Loucy (cell line): ENCODE measurements around the gene SLC22A4.

Source experiments
- H2AFZ ChIP-seq: fragments of 200-600 bp; sonication (generic); 2 replicates; pipeline ENCODE4 v1.6.0; 2016; ENCODE audit warnings: antibody characterized with exemption, mild to moderate bottlenecking, low read length, moderate library complexity
- H3F3A ChIP-seq: fragments of 200-600 bp; 2 replicates; pipeline ENCODE4 v1.6.0; 2016; ENCODE audit warnings: antibody characterized with exemption, low read depth, mild to moderate bottlenecking
- H3K27me3 ChIP-seq: fragments of 200-600 bp; sonication (generic); 2 replicates; pipeline ENCODE4 v1.6.1; 2014; ENCODE audit warnings: low read length, mild to moderate bottlenecking; ENCODE audit not compliant: insufficient read depth, poor library complexity, severe bottlenecking
- H3K36me3 ChIP-seq: fragments of 200-600 bp; sonication (generic); 2 replicates; pipeline ENCODE4 v1.6.1; 2016; ENCODE audit warnings: low read length; ENCODE audit not compliant: insufficient read depth
- H3K4me1 ChIP-seq: fragments of 200-600 bp; sonication (generic); 2 replicates; pipeline ENCODE4 v1.5.1; 2014; ENCODE audit warnings: low read length, mild to moderate bottlenecking; ENCODE audit not compliant: insufficient read depth, poor library complexity, severe bottlenecking
- H3K4me2 ChIP-seq: fragments of 200-600 bp; sonication (generic); 2 replicates; pipeline ENCODE4 v1.6.0; 2014; ENCODE audit warnings: antibody characterized with exemption, low read length, low read depth, mild to moderate bottlenecking; ENCODE audit not compliant: poor library complexity, severe bottlenecking
- H3K4me3 ChIP-seq: fragments of 200-600 bp; sonication (generic); 2 replicates; pipeline ENCODE4 v1.5.1; 2014; ENCODE audit warnings: low read length, mild to moderate bottlenecking, mixed read lengths; ENCODE audit not compliant: poor library complexity, severe bottlenecking
- H3K79me2 ChIP-seq: fragments of 200-600 bp; sonication (generic); 2 replicates; pipeline ENCODE4 v1.6.1; 2014; ENCODE audit warnings: low read length; ENCODE audit not compliant: insufficient read depth
- H3K9ac ChIP-seq: fragments of 200-600 bp; sonication (generic); 2 replicates; pipeline ENCODE4 v1.6.0; 2014; ENCODE audit warnings: mild to moderate bottlenecking, low read depth, low read length, moderate library complexity; ENCODE audit not compliant: poor library complexity, severe bottlenecking
- H3K9me2 ChIP-seq: fragments of 200-600 bp; sonication (generic); replicated peaks from 2 replicates; pipeline ENCODE4 v1.6.1; 2016; ENCODE audit warnings: low read depth, low read length, mixed read lengths
- H3K9me3 ChIP-seq: fragments of 200-600 bp; sonication (generic); 2 replicates; pipeline ENCODE4 v1.6.1; 2014; ENCODE audit warnings: mild to moderate bottlenecking, antibody characterized with exemption, low read length, low read depth; ENCODE audit not compliant: insufficient read depth
- H4K20me1 ChIP-seq: fragments of 200-600 bp; sonication (generic); 2 replicates; pipeline ENCODE4 v1.6.0; 2014; ENCODE audit warnings: antibody characterized with exemption, low read length, mild to moderate bottlenecking; ENCODE audit not compliant: insufficient read depth, poor library complexity, severe bottlenecking
- EZH2phosphoT487 ChIP-seq: fragments of 200-600 bp; IDR thresholded peaks from 2 replicates; pipeline ENCODE4 v1.6.1; 2018; ENCODE audit warnings: antibody characterized with exemption, mild to moderate bottlenecking, moderate library complexity, borderline replicate concordance
- TF ChIP-seq, protein P1 (sequence below): fragments of 200-600 bp; sonication (generic); conservative IDR thresholded peaks from 2 replicates; pipeline ENCODE4 v1.5.1; 2014; ENCODE audit warnings: mild to moderate bottlenecking, antibody characterized with exemption, low read length

Gene SLC22A4

DNA sequence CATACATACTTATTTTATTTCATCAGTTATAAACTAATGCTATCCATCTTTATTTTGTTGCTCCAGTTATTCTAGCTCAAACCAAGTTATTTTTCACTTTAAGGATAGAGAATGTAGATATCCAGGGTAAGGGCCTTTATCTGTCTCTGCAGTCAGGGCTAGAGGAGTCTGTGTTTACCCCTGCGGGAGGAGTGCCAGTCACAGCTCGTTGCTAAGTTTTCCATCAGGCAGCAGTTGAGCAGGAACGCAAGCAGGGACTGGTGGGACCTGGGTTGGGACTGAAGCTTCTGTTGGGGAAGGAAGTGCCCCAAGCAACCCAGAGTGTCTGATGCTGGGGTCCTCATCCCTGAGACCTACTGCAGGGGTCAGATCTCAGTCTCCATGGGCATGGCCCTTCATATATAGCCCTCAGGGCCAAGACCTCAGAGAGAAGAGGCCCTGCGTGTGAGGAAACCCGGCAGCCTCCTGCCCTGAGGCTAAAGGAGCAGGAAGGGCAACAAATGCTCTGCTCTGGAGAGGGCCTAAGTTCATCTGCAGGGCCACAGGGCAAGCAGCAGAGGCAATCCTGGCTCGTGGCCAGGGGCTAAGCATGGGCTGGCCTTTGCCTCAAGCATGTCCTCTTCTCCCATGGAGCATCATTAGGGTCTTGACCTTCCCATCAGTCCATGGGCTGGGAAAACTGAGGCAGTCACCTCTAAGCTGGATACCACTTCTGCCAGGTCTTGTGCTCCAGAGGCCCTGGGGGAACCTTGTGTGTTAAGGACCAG lies 6.6 kb downstream of the SLC22A4 start:
- Histone ChIP-seq H3F3A (no peaks in the 10 kb centered on the region), H3K27me3 (no peaks in the 10 kb centered on the region), H3K36me3 (no peaks in the 10 kb centered on the region), H2AFZ (no peak overlapping the region), H3K4me2 (no peak overlapping the region), H3K4me1 (no peaks in the 10 kb centered on the region), H3K4me3 (no peak overlapping the region), H3K9me2 (no peaks in the 10 kb centered on the region), H3K9ac (no peak overlapping the region), H4K20me1 (no peaks in the 10 kb centered on the region), H3K79me2 (no peaks in the 10 kb centered on the region), H3K9me3 (no peaks in the 10 kb centered on the region)
- TF ChIP-seq, protein P1, sequence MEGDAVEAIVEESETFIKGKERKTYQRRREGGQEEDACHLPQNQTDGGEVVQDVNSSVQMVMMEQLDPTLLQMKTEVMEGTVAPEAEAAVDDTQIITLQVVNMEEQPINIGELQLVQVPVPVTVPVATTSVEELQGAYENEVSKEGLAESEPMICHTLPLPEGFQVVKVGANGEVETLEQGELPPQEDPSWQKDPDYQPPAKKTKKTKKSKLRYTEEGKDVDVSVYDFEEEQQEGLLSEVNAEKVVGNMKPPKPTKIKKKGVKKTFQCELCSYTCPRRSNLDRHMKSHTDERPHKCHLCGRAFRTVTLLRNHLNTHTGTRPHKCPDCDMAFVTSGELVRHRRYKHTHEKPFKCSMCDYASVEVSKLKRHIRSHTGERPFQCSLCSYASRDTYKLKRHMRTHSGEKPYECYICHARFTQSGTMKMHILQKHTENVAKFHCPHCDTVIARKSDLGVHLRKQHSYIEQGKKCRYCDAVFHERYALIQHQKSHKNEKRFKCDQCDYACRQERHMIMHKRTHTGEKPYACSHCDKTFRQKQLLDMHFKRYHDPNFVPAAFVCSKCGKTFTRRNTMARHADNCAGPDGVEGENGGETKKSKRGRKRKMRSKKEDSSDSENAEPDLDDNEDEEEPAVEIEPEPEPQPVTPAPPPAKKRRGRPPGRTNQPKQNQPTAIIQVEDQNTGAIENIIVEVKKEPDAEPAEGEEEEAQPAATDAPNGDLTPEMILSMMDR, result no peak
- no peak for TF ChIP-seq EZH2phosphoT487

DNA sequence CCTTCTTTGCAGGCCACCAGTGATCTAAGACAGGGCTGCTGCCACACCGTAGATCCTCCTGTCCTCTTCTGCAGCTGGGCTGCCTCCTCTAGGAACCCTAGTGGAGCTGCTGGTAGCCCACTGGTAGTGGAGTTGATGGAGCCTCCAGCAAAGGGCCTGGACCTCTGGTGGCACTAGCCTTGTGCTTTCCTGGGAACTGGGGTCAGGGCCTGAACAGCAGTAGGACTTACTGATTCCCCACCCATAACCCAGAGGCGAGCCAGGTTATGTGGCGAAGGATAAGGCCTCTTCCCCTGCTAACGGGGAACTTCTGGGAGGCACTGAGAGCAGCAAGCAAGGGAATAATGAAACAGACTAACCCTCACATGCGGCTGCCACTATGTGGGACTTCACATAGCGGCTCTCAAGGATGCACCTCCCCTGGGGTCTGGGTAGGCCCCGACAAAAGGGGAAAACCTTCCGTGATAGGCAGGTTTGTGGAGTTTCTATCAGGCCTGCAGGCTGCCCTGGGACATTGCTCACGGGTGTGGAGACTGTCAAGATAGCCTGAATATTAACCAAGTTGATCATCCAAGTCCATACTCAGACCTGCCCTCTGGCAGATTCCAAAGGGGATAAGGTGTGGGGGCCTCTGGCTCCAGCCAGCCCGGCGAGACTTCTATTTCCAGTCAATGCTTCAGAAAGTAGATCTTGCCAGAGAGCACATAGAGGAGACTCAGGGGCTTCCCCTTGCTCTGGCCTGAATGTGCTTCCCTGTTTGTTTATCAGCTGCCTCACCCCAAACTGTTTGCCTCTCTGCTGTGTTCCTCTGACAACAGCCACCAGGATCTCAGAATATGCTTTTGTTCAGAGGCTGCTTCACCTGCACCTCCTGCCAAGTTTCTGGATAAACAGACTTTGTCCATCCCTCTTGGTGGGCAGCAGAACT lies 7.4 kb downstream of the SLC22A4 start:
- H3F3A ChIP-seq, result no peaks in the 10 kb centered on the region
- no peaks in the 10 kb centered on the region for H4K20me1 ChIP-seq
- no peaks in the 10 kb centered on the region for H3K9me2 ChIP-seq
- no peaks in the 10 kb centered on the region for H3K36me3 ChIP-seq
- H3K4me3 ChIP-seq, result no peak overlapping the region
- H3K4me1 ChIP-seq, result no peaks in the 10 kb centered on the region
- no peak overlapping the region for H3K9ac ChIP-seq
- H3K9me3 ChIP-seq, result no peaks in the 10 kb centered on the region
- H3K27me3 ChIP-seq, result no peaks in the 10 kb centered on the region
- H3K79me2 ChIP-seq, result no peaks in the 10 kb centered on the region
- H2AFZ ChIP-seq, result no peak overlapping the region
- TF ChIP-seq, protein P1, result no peak
- no peak for TF ChIP-seq EZH2phosphoT487
- no peak overlapping the region for H3K4me2 ChIP-seq

DNA sequence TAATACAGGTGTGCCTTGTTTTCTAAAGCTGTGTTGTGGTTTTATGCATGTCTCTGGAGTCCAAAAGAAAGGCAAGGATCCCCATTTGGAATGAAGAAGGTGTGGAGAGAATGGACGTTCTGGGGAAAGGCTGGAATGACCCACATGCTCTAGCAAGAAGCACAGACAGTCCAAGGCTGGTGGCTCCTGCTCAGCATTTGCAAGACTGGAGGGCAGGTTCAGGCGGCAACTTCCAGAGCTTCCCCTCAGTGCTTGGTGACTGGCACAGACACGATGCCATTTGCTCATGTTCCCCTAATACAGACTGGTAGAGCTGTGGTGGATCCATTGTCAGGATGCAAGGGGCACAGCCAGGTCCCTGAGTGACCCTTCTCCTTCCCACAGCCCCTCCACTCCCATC lies 8.2 kb downstream of the SLC22A4 start:
- no peaks in the 10 kb centered on the region for H3K9me2 ChIP-seq
- no peak overlapping the region for H3K4me3 ChIP-seq
- TF ChIP-seq EZH2phosphoT487, result no peak
- TF ChIP-seq, protein P1, result no peak
- H3K9ac ChIP-seq, result no peak overlapping the region
- H3K79me2 ChIP-seq, result no peaks in the 10 kb centered on the region
- no peak overlapping the region for H3K4me2 ChIP-seq
- H3K36me3 ChIP-seq, result no peaks in the 10 kb centered on the region
- no peaks in the 10 kb centered on the region for H3K4me1 ChIP-seq
- no peak overlapping the region for H2AFZ ChIP-seq
- no peaks in the 10 kb centered on the region for H3K27me3 ChIP-seq
- no peaks in the 10 kb centered on the region for H4K20me1 ChIP-seq
- no peaks in the 10 kb centered on the region for H3F3A ChIP-seq
- no peaks in the 10 kb centered on the region for H3K9me3 ChIP-seq
